Endothelial cell of umbilical vein (primary cell): ENCODE measurements around the gene HAND2. TPM values are rescaled to one million over a fixed set of nuclear protein-coding genes. Genes with fewer than 3 reads are reported as not detected.

ENCODE experiments used
- BruUV-seq: library from RNA; stranded (reverse); fragments of 400-500 nt; replicated peaks from 2 replicates; lab custom pipeline; 2021; lab: Mats Ljungman, UMichigan
- CTCF ChIA-PET: fragments of 300-600, 350-600 bp; sonication (Branson Sonifier 250); formaldehyde crosslinking; loops from one replicate; lab custom pipeline; 2021; ENCODE audit warnings: antibody characterized with exemption, inconsistent platforms; lab: Charles Lee
- POLR2A ChIA-PET: fragments of 300-600, 350-600 bp; sonication (Branson Sonifier 250); formaldehyde crosslinking; loops from one replicate; lab custom pipeline; 2021; ENCODE audit warnings: antibody characterized with exemption, inconsistent platforms; lab: Charles Lee
- DNase-seq: peaks from one replicate; pipeline ENCODE4 v3.0.0-alpha.2; 2011; ENCODE audit warnings: low read depth, low spot score
- FAIRE-seq: peaks from 2 replicates; lab custom pipeline; 2011; peaks lifted over from hg19 to GRCh38; lab: Jason Lieb, UNC
- H2AFZ ChIP-seq: 2 replicates; pipeline ENCODE4 v1.6.0; 2012; ENCODE audit warnings: low read depth, low read length, control low read depth, inconsistent platforms
- H3K27ac ChIP-seq: 2 replicates; pipeline ENCODE4 v1.5.1; 2011; ENCODE audit warnings: low read depth, mild to moderate bottlenecking, control low read depth, low read length, moderate library complexity; ENCODE audit not compliant: insufficient read depth
- H3K27me3 ChIP-seq, 2 experiments: 2 replicates each; pipeline versions ENCODE4 v1.6.0 to v1.6.1; 2011; ENCODE audit warnings: low read length in 2 of 2, mixed read lengths in 1 of 2; ENCODE audit not compliant: control insufficient read depth in 2 of 2, insufficient read depth in 2 of 2
- H3K36me3 ChIP-seq, 2 experiments: 2 replicates in 1 of 2; 3 replicates in 1 of 2; pipeline ENCODE4 v1.5.1; 2011; ENCODE audit warnings: low read length in 2 of 2, mild to moderate bottlenecking in 1 of 2, moderate library complexity in 1 of 2; ENCODE audit not compliant: control insufficient read depth in 2 of 2, insufficient read depth in 2 of 2; ENCODE audit errors: extremely low read depth in 1 of 2
- H3K4me1 ChIP-seq: 3 replicates; pipeline ENCODE4 v1.5.1; 2011; ENCODE audit warnings: mild to moderate bottlenecking, low read length; ENCODE audit not compliant: control insufficient read depth, insufficient read depth; ENCODE audit errors: extremely low read depth
- H3K4me2 ChIP-seq: 2 replicates; pipeline ENCODE4 v1.6.1; 2011; ENCODE audit warnings: low read length, control low read depth, mixed read lengths; ENCODE audit not compliant: insufficient read depth
- H3K4me3 ChIP-seq, 3 experiments: fragments of 200-600 bp in 1 of 3; sonication (generic), shearing (Covaris generic) in 1 of 3; replicated peaks in 1 of 3; 2 replicates each; pipeline ENCODE4 v1.5.1; 2011 to 2016; ENCODE audit warnings: control low read depth in 3 of 3, low read length in 3 of 3, mild to moderate bottlenecking in 2 of 3, inconsistent platforms in 1 of 3, low read depth in 1 of 3, moderate library complexity in 1 of 3; ENCODE audit not compliant: insufficient read depth in 1 of 3
- H3K79me2 ChIP-seq: 2 replicates; pipeline ENCODE4 v1.6.0; 2012; ENCODE audit warnings: low read length, inconsistent platforms; ENCODE audit not compliant: control insufficient read depth, insufficient read depth
- H3K9ac ChIP-seq: replicated peaks from 2 replicates; pipeline ENCODE3; 2011; ENCODE audit warnings: low read length, control low read depth; ENCODE audit not compliant: insufficient read depth; ENCODE audit errors: extremely low read depth
- H3K9me1 ChIP-seq: replicated peaks from 3 replicates; pipeline ENCODE4 v1.6.0; 2011; ENCODE audit warnings: mild to moderate bottlenecking, low read length; ENCODE audit not compliant: control insufficient read depth, insufficient read depth; ENCODE audit errors: extremely low read depth
- H3K9me3 ChIP-seq: replicated peaks from 2 replicates; pipeline ENCODE4 v1.5.1; 2012; ENCODE audit warnings: low read length, inconsistent platforms; ENCODE audit not compliant: control insufficient read depth, insufficient read depth
- H4K20me1 ChIP-seq: replicated peaks from 2 replicates; pipeline ENCODE3; 2011; ENCODE audit warnings: mild to moderate bottlenecking, low read length; ENCODE audit not compliant: control insufficient read depth, insufficient read depth; ENCODE audit errors: extremely low read depth
- CTCF ChIP-seq, 2 donors: IDR thresholded peaks; 1 replicate in 1 of 2; 2 replicates in 1 of 2; pipeline ENCODE4 v1.5.1; 2011; ENCODE audit warnings: low read length in 2 of 2, mild to moderate bottlenecking in 2 of 2, moderate library complexity in 2 of 2, control low read depth in 1 of 2, inconsistent platforms in 1 of 2, low read depth in 1 of 2; ENCODE audit not compliant: insufficient read depth in 1 of 2; ENCODE audit errors: extremely low read depth in 1 of 2
- MYC ChIP-seq: IDR thresholded peaks from one replicate; pipeline ENCODE4 v1.6.1; 2011; ENCODE audit warnings: mild to moderate bottlenecking, low read depth, low read length
- POLR2A ChIP-seq: IDR thresholded peaks from 2 replicates; pipeline ENCODE4 v1.6.1; 2012; ENCODE audit warnings: low read depth, mild to moderate bottlenecking, control low read depth, low read length
- dilution Hi-C: fragments of 300-500 bp; cut with MboI; formaldehyde crosslinking; loops from one replicate; pipeline ENCODE4 v1.15.0; 2019; ENCODE audit warnings: low sequenced_read_pairs; ENCODE audit not compliant: extremely low pct_ligation_motif_present
- intact Hi-C: fragments of 100-400 bp; cut with micrococcal nuclease; formaldehyde crosslinking; loops from one replicate; pipeline ENCODE4 v1.10.0; 2022
- polyA plus RNA-seq, 4 experiments: library from polyadenylated mRNA; depleted of rRNA in 3 of 4; stranded (reverse) in 3 of 4; unstranded in 1 of 4; fragments of >200 nt; gene quantifications; 2 replicates each; pipeline versions ENCODE4 v1.2.1 to v1.2.3, GENCODE V29; 2011 to 2012; ENCODE audit warnings: missing spikeins in 1 of 4
- total RNA-seq: library from RNA; stranded (reverse); gene quantifications from 2 replicates; pipeline ENCODE4 v1.2.3, GENCODE V29; 2021

Gene HAND2
- total and polyA plus RNA-seq, 2 donors (not counting 3 experiments of a cell fraction or from before 2014, with no cell fraction given): not detected

DNA sequence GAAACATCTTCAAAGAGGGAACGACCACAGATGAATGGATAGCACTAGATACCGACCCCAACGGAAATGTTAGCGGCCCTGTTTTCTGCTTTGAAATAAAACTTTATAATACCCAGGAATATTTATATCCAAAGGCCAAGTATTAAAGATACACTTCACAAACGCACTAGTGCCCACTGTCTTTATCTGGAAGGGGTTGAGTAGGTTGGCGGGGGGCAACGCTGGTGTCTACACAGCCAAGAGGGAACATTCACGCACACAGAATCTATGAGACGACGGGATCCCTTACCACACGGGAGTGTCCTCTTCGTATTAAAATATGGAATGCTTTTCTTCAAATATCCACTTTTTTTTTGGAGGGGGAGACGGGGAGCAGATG, 3.3 kb downstream of the HAND2 start:
- peaks cover 88 to 94% of the 10 kb centered on the region in 2 experiments for H3K27me3 ChIP-seq
- ChIA-PET CTCF (no interaction called here), POLR2A (no interaction called here)

More for the DNA sequence above, 3.3 kb downstream of the HAND2 start:
- no peak for TF ChIP-seq POLR2A
- no peak for TF ChIP-seq CTCF (IDR thresholded peaks at IDR 0.05; ENCODE audit: extremely low read depth in 1 of 2, insufficient read depth in 1 of 2, low read depth in 1 of 2, low read length in 2 of 2)
- no peak for TF ChIP-seq MYC
- FAIRE-seq (no peak), DNase-seq (no peak)
- Histone ChIP-seq H3K79me2 (no peaks in the 10 kb centered on the region), H3K4me3 (no peak overlapping the region), H3K4me2 (no peak overlapping the region), H2AFZ (no peak overlapping the region), H3K36me3 (no peaks in the 10 kb centered on the region), H3K9me3 (no peaks in the 10 kb centered on the region), H4K20me1 (no peaks in the 10 kb centered on the region), H3K9me1 (no peaks in the 10 kb centered on the region), H3K27ac (no peak overlapping the region), H3K9ac (no peak overlapping the region), H3K4me1 (peaks cover 7% of the 10 kb centered on the region)
- dilution Hi-C loops: no loop called here
- intact Hi-C loops: loop anchor here (5.0 kb wide), 1 partner anchor 686 kb away; no protein-coding TSS in a partner anchor
- BruUV-seq: no TSS peak
